Endothelial cell of umbilical vein (primary cell): ENCODE measurements around the gene PYCR2. TPM values are rescaled to one million over a fixed set of nuclear protein-coding genes. Genes with fewer than 3 reads are reported as not detected.

Source experiments
- BruUV-seq: library from RNA; stranded (reverse); fragments of 400-500 nt; replicated peaks from 2 replicates; lab custom pipeline; 2021; lab: Mats Ljungman, UMichigan
- CTCF ChIA-PET: fragments of 300-600, 350-600 bp; sonication (Branson Sonifier 250); formaldehyde crosslinking; loops from one replicate; lab custom pipeline; 2021; ENCODE audit warnings: antibody characterized with exemption, inconsistent platforms; lab: Charles Lee
- POLR2A ChIA-PET: fragments of 300-600, 350-600 bp; sonication (Branson Sonifier 250); formaldehyde crosslinking; loops from one replicate; lab custom pipeline; 2021; ENCODE audit warnings: antibody characterized with exemption, inconsistent platforms; lab: Charles Lee
- DNase-seq: peaks from one replicate; pipeline ENCODE4 v3.0.0-alpha.2; 2011; ENCODE audit warnings: low read depth, low spot score
- FAIRE-seq: peaks from 2 replicates; lab custom pipeline; 2011; peaks lifted over from hg19 to GRCh38; lab: Jason Lieb, UNC
- H2AFZ ChIP-seq: 2 replicates; pipeline ENCODE4 v1.6.0; 2012; ENCODE audit warnings: low read depth, low read length, control low read depth, inconsistent platforms
- H3K27ac ChIP-seq: 2 replicates; pipeline ENCODE4 v1.5.1; 2011; ENCODE audit warnings: low read depth, mild to moderate bottlenecking, control low read depth, low read length, moderate library complexity; ENCODE audit not compliant: insufficient read depth
- H3K27me3 ChIP-seq, 2 experiments: 2 replicates each; pipeline versions ENCODE4 v1.6.0 to v1.6.1; 2011; ENCODE audit warnings: low read length in 2 of 2, mixed read lengths in 1 of 2; ENCODE audit not compliant: control insufficient read depth in 2 of 2, insufficient read depth in 2 of 2
- H3K36me3 ChIP-seq, 2 experiments: 2 replicates in 1 of 2; 3 replicates in 1 of 2; pipeline ENCODE4 v1.5.1; 2011; ENCODE audit warnings: low read length in 2 of 2, mild to moderate bottlenecking in 1 of 2, moderate library complexity in 1 of 2; ENCODE audit not compliant: control insufficient read depth in 2 of 2, insufficient read depth in 2 of 2; ENCODE audit errors: extremely low read depth in 1 of 2
- H3K4me1 ChIP-seq: 3 replicates; pipeline ENCODE4 v1.5.1; 2011; ENCODE audit warnings: mild to moderate bottlenecking, low read length; ENCODE audit not compliant: control insufficient read depth, insufficient read depth; ENCODE audit errors: extremely low read depth
- H3K4me2 ChIP-seq: 2 replicates; pipeline ENCODE4 v1.6.1; 2011; ENCODE audit warnings: low read length, control low read depth, mixed read lengths; ENCODE audit not compliant: insufficient read depth
- H3K4me3 ChIP-seq, 3 experiments: fragments of 200-600 bp in 1 of 3; sonication (generic), shearing (Covaris generic) in 1 of 3; replicated peaks in 1 of 3; 2 replicates each; pipeline ENCODE4 v1.5.1; 2011 to 2016; ENCODE audit warnings: control low read depth in 3 of 3, low read length in 3 of 3, mild to moderate bottlenecking in 2 of 3, inconsistent platforms in 1 of 3, low read depth in 1 of 3, moderate library complexity in 1 of 3; ENCODE audit not compliant: insufficient read depth in 1 of 3
- H3K79me2 ChIP-seq: 2 replicates; pipeline ENCODE4 v1.6.0; 2012; ENCODE audit warnings: low read length, inconsistent platforms; ENCODE audit not compliant: control insufficient read depth, insufficient read depth
- H3K9ac ChIP-seq: replicated peaks from 2 replicates; pipeline ENCODE3; 2011; ENCODE audit warnings: low read length, control low read depth; ENCODE audit not compliant: insufficient read depth; ENCODE audit errors: extremely low read depth
- H3K9me1 ChIP-seq: replicated peaks from 3 replicates; pipeline ENCODE4 v1.6.0; 2011; ENCODE audit warnings: mild to moderate bottlenecking, low read length; ENCODE audit not compliant: control insufficient read depth, insufficient read depth; ENCODE audit errors: extremely low read depth
- H3K9me3 ChIP-seq: replicated peaks from 2 replicates; pipeline ENCODE4 v1.5.1; 2012; ENCODE audit warnings: low read length, inconsistent platforms; ENCODE audit not compliant: control insufficient read depth, insufficient read depth
- H4K20me1 ChIP-seq: replicated peaks from 2 replicates; pipeline ENCODE3; 2011; ENCODE audit warnings: mild to moderate bottlenecking, low read length; ENCODE audit not compliant: control insufficient read depth, insufficient read depth; ENCODE audit errors: extremely low read depth
- EZH2 ChIP-seq: IDR thresholded peaks from 2 replicates; pipeline ENCODE4 v1.6.1; 2012; ENCODE audit warnings: borderline replicate concordance, low read depth, mild to moderate bottlenecking, moderate library complexity, low read length, inconsistent platforms; ENCODE audit not compliant: severe bottlenecking
- FOS ChIP-seq: IDR thresholded peaks from 2 replicates; pipeline ENCODE4 v1.6.1; 2011; ENCODE audit warnings: mild to moderate bottlenecking, low read length, moderate library complexity, borderline replicate concordance; ENCODE audit not compliant: insufficient read depth
- JUN ChIP-seq: IDR thresholded peaks from 2 replicates; pipeline ENCODE4 v1.6.1; 2011; ENCODE audit warnings: borderline replicate concordance, low read depth; ENCODE audit not compliant: insufficient read length, insufficient read depth
- MYC ChIP-seq: IDR thresholded peaks from one replicate; pipeline ENCODE4 v1.6.1; 2011; ENCODE audit warnings: mild to moderate bottlenecking, low read depth, low read length
- POLR2A ChIP-seq: IDR thresholded peaks from 2 replicates; pipeline ENCODE4 v1.6.1; 2012; ENCODE audit warnings: low read depth, mild to moderate bottlenecking, control low read depth, low read length
- dilution Hi-C: fragments of 300-500 bp; cut with MboI; formaldehyde crosslinking; loops from one replicate; pipeline ENCODE4 v1.15.0; 2019; ENCODE audit warnings: low sequenced_read_pairs; ENCODE audit not compliant: extremely low pct_ligation_motif_present
- intact Hi-C: fragments of 100-400 bp; cut with micrococcal nuclease; formaldehyde crosslinking; loops from one replicate; pipeline ENCODE4 v1.10.0; 2022
- polyA plus RNA-seq, 4 experiments: library from polyadenylated mRNA; depleted of rRNA in 3 of 4; stranded (reverse) in 3 of 4; unstranded in 1 of 4; fragments of >200 nt; gene quantifications; 2 replicates each; pipeline versions ENCODE4 v1.2.1 to v1.2.3, GENCODE V29; 2011 to 2012; ENCODE audit warnings: missing spikeins in 1 of 4
- total RNA-seq: library from RNA; stranded (reverse); gene quantifications from 2 replicates; pipeline ENCODE4 v1.2.3, GENCODE V29; 2021
- TF ChIP-seq, protein P1 (sequence below): IDR thresholded peaks from 2 replicates; pipeline ENCODE4 v1.6.1; 2011; ENCODE audit not compliant: insufficient read depth, insufficient read length

Gene PYCR2
- total and polyA plus RNA-seq, 2 donors (not counting 3 experiments of a cell fraction or from before 2014, with no cell fraction given), result 64.6 to 65.1 TPM

DNA sequence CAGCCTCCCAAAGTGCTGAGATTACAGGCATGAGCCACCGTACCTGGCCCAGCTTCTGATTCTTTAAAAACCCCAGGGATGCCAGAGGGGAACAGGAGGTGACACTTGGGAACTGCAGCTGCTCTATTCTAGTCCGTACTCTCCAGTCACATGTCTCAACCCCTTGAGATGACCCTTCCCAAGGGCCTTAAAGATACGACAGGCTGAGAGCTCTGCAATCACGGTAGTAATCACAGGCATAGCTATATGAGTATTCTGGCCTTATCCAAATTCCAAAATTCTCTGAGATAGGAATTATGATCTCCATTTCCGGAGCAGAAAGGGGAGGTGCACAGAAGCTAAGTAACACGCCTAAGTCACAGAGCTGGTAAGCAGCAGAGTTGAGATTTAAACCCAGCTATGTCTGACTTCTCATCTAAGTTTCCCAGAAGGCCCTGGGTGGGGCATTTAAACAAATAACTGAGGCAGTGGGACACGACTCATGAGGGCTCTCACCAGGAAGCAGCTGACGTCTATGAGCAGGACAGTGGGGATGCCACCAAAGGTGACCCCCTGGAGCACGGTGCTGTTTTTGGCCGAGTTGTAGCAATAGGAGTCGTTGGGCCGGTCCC is 47.0 kb downstream of the PYCR2 start:
- Histone ChIP-seq H3K9me1 (no peaks in the 10 kb centered on the region), H3K4me1 (peaks cover 10% of the 10 kb centered on the region), H3K27me3 (no peaks in the 10 kb centered on the region), H3K79me2 (no peaks in the 10 kb centered on the region), H3K27ac (no peak overlapping the region), H3K9me3 (no peaks in the 10 kb centered on the region), H4K20me1 (no peaks in the 10 kb centered on the region), H3K9ac (no peak overlapping the region), H3K4me3 (no peak overlapping the region), H3K4me2 (no peak overlapping the region), H2AFZ (no peak overlapping the region), H3K36me3 (peaks cover 0 to 2% of the 10 kb centered on the region in 2 experiments)
- intact Hi-C loops, result loop anchor here (1.0 kb wide), 1 partner anchor 34 kb away; no protein-coding TSS in a partner anchor
- dilution Hi-C loops, result no loop called here
- no peak for TF ChIP-seq JUN
- TF ChIP-seq, protein P1, sequence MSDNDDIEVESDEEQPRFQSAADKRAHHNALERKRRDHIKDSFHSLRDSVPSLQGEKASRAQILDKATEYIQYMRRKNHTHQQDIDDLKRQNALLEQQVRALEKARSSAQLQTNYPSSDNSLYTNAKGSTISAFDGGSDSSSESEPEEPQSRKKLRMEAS, result no peak
- no peak for TF ChIP-seq POLR2A
- no peak for TF ChIP-seq EZH2
- TF ChIP-seq MYC, result no peak
- TF ChIP-seq FOS, result no peak
- CTCF ChIA-PET, result interaction anchor here (0.7 to 3.0 kb wide), 6 partner anchors 12 to 402 kb away, joined by 3 to 14 read pairs (median 3); partner anchors contain the start of gene LEFTY1
- POLR2A ChIA-PET, result no interaction called here
- BruUV-seq, result no TSS peak
- DNase-seq (no peak), FAIRE-seq (no peak)
